Measurements from ENCODE around the gene MSTN. TPM values are rescaled to one million over a fixed set of nuclear protein-coding genes. Genes with fewer than 3 reads are reported as not detected.
A peak's percentile ranks its signal among the peaks of the same experiment; 100 is the strongest.
"Not testable (repeated sequence)": the region's sequence is repeated elsewhere in the genome, so short reads cannot be mapped to it uniquely, and the experiment has no call there.

The MSTN gene
- total RNA-seq, 1 donor from 2014 or later = 1.4 TPM

- H3K27me3 Mint-ChIP-seq = peaks cover 15% of the 10 kb centered on the region
- H3K9me3 Mint-ChIP-seq = no peaks in the 10 kb centered on the region
- DNase-seq (ENCODE audit: extremely low spot score, unreplicated experiment) = no peak
- H3K27ac Mint-ChIP-seq = no peak overlapping the region
- no peak overlapping the region for H3K4me3 Mint-ChIP-seq
- TF ChIP-seq CTCF (conservative IDR thresholded peaks at IDR 0.05) = no peak
- H3K4me1 Mint-ChIP-seq (ENCODE audit: unreplicated experiment) = no peaks in the 10 kb centered on the region
- H3K36me3 Mint-ChIP-seq = no peaks in the 10 kb centered on the region
These were observed 26.5 kb downstream of the MSTN start for GRCh38 chr2:190036071-190036470.

GRCh38 chr2:190034417-190034816 lies 28.1 kb downstream of the MSTN start:
- not testable (repeated sequence) for H3K4me1 Mint-ChIP-seq (ENCODE audit: unreplicated experiment); H3K27me3 Mint-ChIP-seq; H3K9me3 Mint-ChIP-seq; DNase-seq (ENCODE audit: extremely low spot score, unreplicated experiment); H3K27ac Mint-ChIP-seq; H3K36me3 Mint-ChIP-seq; H3K4me3 Mint-ChIP-seq

- Mint-ChIP-seq H3K9me3 (no peaks in the 10 kb centered on the region), H3K36me3 (no peaks in the 10 kb centered on the region), H3K27me3 (peaks cover 9% of the 10 kb centered on the region), H3K4me1 (ENCODE audit: unreplicated experiment) (no peaks in the 10 kb centered on the region), H3K4me3 (no peak overlapping the region), H3K27ac (no peak overlapping the region)
- TF ChIP-seq CTCF (conservative IDR thresholded peaks at IDR 0.05) = no peak
- DNase-seq (ENCODE audit: extremely low spot score, unreplicated experiment) = no peak
These were observed 30.4 kb downstream of the MSTN start for GRCh38 chr2:190031969-190032618.

GRCh38 chr2:190023860-190024259 lies 38.7 kb downstream of the MSTN start:
- Mint-ChIP-seq H3K4me3 (no peak overlapping the region), H3K27ac (no peak overlapping the region)

GRCh38 chr2:190020720-190021119 lies 41.8 kb downstream of the MSTN start:
- H3K4me1 Mint-ChIP-seq (ENCODE audit: unreplicated experiment) = no peaks in the 10 kb centered on the region
- TF ChIP-seq CTCF (conservative IDR thresholded peaks at IDR 0.05) = no peak
- no peak for DNase-seq (ENCODE audit: extremely low spot score, unreplicated experiment)
- no peak overlapping the region for H3K27ac Mint-ChIP-seq
- H3K27me3 Mint-ChIP-seq = peaks cover 11% of the 10 kb centered on the region
- H3K4me3 Mint-ChIP-seq = no peak overlapping the region
- H3K9me3 Mint-ChIP-seq = peaks cover 18% of the 10 kb centered on the region
- no peaks in the 10 kb centered on the region for H3K36me3 Mint-ChIP-seq

More at GRCh38 chr2:190023860-190024259, 38.7 kb downstream of the MSTN start:
- no peaks in the 10 kb centered on the region for H3K9me3 Mint-ChIP-seq
- peak; percentile 76 for TF ChIP-seq CTCF (conservative IDR thresholded peaks at IDR 0.05)
- H3K36me3 Mint-ChIP-seq = no peaks in the 10 kb centered on the region
- DNase-seq (ENCODE audit: extremely low spot score, unreplicated experiment) = no peak
- no peaks in the 10 kb centered on the region for H3K4me1 Mint-ChIP-seq (ENCODE audit: unreplicated experiment)
- peaks cover 16% of the 10 kb centered on the region for H3K27me3 Mint-ChIP-seq

GRCh38 chr2:190017837-190018236 lies 44.7 kb downstream of the MSTN start:
- Mint-ChIP-seq H3K36me3 (no peaks in the 10 kb centered on the region), H3K27ac (no peak overlapping the region), H3K4me1 (ENCODE audit: unreplicated experiment) (no peaks in the 10 kb centered on the region), H3K4me3 (no peak overlapping the region), H3K9me3 (peaks cover 26% of the 10 kb centered on the region), H3K27me3 (peaks cover 9% of the 10 kb centered on the region)
- no peak for TF ChIP-seq CTCF (conservative IDR thresholded peaks at IDR 0.05)
- no peak for DNase-seq (ENCODE audit: extremely low spot score, unreplicated experiment)

GRCh38 chr2:190015969-190016368 lies 46.6 kb downstream of the MSTN start:
- H3K27me3 Mint-ChIP-seq; H3K27ac Mint-ChIP-seq; H3K4me1 Mint-ChIP-seq (ENCODE audit: unreplicated experiment); H3K4me3 Mint-ChIP-seq; DNase-seq (ENCODE audit: extremely low spot score, unreplicated experiment); H3K36me3 Mint-ChIP-seq: not testable (repeated sequence)
- peaks cover 26% of the 10 kb centered on the region for H3K9me3 Mint-ChIP-seq

Measured in type B pancreatic cell (in vitro differentiated cells).